NCI-H2081 treated with DMSO at 0.1 percent for 48 hours (cell line): ENCODE measurements around the gene GRB7.
A peak's percentile ranks its signal among the peaks of the same experiment; 100 is the strongest.
"Not testable (repeated sequence)": the region's sequence is repeated elsewhere in the genome, so short reads cannot be mapped to it uniquely, and the experiment has no call there.

Experiments used
- DNase-seq: peaks from one replicate; lab custom pipeline; 2025; lab: John Stamatoyannopoulos, UW

The GRB7 gene

DNA sequence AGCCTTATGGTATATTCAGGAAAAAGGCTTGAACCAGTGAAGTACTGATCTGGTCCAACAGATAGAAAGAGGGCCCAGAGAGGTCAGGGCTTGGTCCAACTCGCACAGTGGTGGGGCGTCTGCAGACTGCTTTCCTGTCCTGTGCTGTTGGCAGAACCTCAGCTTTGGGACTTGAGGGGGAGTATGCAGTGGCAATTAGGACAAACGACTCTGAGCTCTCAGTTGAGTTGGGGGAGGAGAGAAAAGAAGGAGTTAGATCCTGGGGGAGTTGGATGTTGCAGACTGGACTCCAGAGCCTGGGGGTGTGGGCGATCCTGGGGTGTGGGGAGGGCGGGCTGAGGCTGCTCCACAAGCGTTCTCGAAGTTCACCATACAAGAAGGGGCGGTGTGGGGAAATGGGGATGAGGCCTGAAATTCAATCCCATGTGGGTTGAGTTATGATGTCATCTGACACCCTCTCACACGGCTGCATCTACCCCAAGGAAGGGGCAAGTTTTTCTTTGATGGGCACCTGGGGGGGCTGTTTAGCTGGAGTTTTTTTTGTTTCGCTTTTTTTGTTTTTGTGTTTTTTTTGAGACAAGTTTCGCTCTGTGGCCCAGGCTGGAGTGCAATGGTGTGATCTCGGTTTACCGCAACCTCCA is 14.6 kb downstream of the GRB7 start:
- DNase-seq: no peak

DNA sequence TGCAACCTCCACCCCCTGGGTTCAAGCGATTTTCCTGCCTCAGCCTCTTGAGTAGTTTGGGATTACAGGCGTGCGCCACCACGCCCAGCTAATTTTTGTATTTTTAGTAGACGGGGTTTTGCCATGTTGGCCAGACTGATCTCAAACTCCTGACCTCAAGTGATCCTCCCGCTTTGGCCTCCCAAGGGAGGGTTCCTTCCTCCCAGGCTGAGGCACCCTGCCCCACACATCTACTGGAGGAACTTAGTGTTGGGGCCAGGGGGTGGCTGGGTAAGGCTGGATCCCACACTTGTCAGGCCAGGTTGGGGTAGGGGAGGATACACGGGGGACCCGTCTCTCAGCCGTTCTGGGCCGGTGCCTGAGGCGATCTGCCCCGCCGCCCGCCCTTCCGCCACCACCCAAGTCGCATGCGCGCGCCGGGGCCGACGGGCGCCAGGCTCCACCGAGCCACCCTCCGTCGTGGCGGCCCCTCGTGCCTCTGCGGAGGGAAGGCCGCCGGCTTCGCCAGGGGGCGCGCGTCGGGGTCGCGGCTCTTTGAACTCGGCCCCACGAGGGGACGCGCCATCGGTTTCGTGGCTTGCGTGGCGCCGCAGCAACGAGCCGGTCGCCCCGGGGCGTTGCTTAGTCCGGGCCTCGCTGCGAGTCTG is 15.9 kb downstream of the GRB7 start:
- DNase-seq: no peak

- DNase-seq: peak; percentile 68
Observed at GRCh38 chr17:39754161-39754957, 16.6 kb downstream of the GRB7 start.

DNA sequence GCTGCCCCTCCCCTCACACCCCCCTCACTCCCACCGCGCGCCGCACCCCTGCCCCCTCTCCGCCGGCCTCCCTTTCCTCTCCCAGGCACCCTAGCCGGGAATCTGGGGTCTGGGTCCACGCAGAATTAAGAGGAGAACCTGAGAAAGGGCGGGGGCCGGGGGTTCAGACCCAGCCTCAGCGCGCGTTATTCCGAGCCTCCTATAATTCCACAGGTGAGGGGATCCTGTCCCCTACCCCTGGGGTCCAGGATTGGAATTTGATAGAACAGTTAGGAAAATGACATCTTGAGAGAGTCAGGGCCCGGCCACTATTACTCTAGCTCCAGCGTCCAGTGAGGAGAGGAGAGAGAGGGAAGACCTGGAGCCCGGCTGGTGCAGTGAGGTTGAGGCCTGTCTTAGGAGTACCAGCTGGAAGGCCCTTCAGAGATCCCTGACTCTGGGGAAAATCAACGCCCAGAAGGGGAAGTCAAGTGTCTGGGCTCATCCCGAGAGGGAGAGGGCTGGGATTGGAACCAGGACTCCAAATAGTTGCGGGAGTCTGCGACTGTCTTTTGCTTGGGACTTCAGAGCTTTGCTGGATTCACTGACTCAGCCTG is 17.3 kb downstream of the GRB7 start:
- no peak for DNase-seq

- no peak for DNase-seq
Observed at GRCh38 chr17:39755554-39756379, 18.0 kb downstream of the GRB7 start.

GRCh38 chr17:39756380-39757079 is 18.8 kb downstream of the GRB7 start:
- no peak for DNase-seq

GRCh38 chr17:39757176-39757662 is 19.5 kb downstream of the GRB7 start:
- no peak for DNase-seq

GRCh38 chr17:39757931-39758873 is 20.5 kb downstream of the GRB7 start:
- DNase-seq: no peak

GRCh38 chr17:39759204-39759603 is 21.5 kb downstream of the GRB7 start:
- DNase-seq: no peak

DNA sequence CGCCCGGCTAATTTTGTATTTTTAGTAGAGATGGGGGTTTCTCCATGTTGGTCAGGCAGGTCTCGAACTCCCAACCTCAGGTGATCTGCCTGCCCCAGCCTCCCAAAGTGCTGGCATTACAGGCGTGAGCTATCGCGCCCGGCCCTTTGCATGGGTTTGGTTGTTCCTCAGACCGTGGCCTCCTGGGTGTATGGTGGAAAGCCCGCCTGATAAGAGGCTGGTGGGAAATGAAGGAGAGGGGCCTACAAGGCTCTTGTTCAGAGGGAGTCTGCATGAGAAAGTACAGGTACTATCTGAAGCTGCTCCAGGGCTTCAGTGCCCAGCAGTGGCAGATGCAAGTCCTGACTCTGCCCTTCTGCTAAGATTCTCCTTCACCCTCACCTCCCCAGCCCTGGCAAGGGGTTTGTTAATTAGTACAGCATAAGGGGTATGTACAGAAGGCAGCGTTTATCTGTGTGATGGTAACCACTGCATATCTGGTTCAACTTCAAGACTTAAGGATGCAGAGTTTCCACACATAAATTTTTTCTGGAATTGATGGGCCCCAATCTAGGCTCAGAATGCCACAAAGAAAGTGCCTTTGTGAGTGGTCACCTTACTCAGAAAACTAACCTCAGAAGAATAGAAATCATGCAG is 24.2 kb downstream of the GRB7 start:
- no peak for DNase-seq

- DNase-seq: no peak
Observed at GRCh38 chr17:39763051-39763820, 25.5 kb downstream of the GRB7 start.

GRCh38 chr17:39764171-39764570 is 26.4 kb downstream of the GRB7 start:
- DNase-seq: not testable (repeated sequence)

DNA sequence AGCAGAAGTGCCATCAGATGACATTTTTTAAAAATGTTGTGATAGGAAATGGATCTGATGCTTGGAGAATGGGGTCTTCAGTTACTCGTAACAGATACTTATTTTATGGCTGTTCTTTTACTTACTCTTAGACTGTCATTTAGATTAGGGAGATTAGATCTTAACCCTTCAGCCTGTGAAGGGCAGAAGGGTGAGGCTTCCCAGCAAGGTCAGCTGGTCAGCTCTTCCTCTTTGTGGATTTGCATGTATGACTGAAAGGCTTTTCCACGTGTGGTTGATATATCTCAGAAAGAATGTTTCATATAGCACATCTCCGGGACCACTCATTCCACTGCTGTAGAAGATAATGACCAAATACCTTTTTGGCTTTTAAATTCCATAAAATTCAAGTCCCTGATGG is 27.4 kb downstream of the GRB7 start:
- DNase-seq: no peak

- DNase-seq: no peak
Observed at GRCh38 chr17:39765766-39766165, 28.0 kb downstream of the GRB7 start.

DNA sequence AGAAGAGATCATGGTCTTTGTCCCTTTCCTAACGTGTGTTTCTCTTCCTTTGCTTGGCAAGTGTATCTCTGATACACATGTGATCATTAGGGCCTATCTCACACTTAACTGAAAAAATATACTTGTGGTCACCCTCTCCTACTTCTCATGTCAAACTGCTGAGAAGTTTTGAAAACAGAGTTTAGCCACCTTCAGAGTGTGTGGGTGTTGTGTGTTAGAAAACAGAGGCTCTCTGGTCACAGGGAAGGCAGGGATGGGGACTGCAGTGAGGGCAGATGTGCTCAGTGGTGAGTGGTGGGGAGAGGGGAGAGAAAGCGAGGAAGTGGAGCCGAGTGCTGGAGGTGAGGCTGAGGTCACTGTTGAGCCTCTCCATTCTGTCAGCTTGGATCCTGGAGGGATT is 29.4 kb downstream of the GRB7 start:
- DNase-seq: no peak

- DNase-seq: peak; percentile 69
Observed at GRCh38 chr17:39769974-39770587, 32.3 kb downstream of the GRB7 start.

DNA sequence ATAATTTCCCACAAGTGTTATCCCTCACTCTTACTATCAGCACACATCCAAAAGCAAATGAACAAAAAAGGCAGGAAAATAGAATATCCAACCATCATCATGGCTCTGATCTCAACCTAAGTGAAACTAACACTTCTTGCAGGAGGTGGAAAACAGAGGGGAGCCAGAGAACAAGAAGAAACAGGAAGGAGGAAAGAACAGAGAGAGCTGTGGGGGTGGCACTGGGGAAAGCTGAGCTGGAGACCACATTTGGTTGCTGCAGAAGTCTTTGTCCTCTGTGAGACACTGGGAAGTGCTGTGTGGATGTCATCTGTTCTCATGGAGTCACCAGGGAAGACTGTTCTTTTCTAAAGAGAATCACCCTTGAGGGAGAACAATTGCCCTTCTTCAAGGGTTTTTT is 34.7 kb downstream of the GRB7 start:
- no peak for DNase-seq
